SK-N-SH (cell line): ENCODE measurements around the gene PRDM10.

Experiments used
- CTCF ChIP-seq: fragments of 200-600 bp; sonication (generic); IDR thresholded peaks from 2 replicates; pipeline ENCODE4 v1.6.1; 2017; ENCODE audit warnings: antibody characterized with exemption, mild to moderate bottlenecking, moderate library complexity
- POLR2AphosphoS5 ChIP-seq: IDR thresholded peaks from 2 replicates; pipeline ENCODE4 v1.6.1; 2012; ENCODE audit warnings: low read depth, low read length
- RAD21 ChIP-seq: IDR thresholded peaks from 2 replicates; pipeline ENCODE4 v1.6.1; 2012; ENCODE audit warnings: mild to moderate bottlenecking, low read length

- no peak for TF ChIP-seq POLR2AphosphoS5
- TF ChIP-seq RAD21: no peak
- TF ChIP-seq CTCF: no peak
Measured at GRCh38 chr11:129864811-129865210, 137.8 kb downstream of the PRDM10 start.
